Measurements from ENCODE around the gene EPYC. TPM values are rescaled to one million over a fixed set of nuclear protein-coding genes. Genes with fewer than 3 reads are reported as not detected.

The EPYC gene
- total RNA-seq, 4 donors from 2014 or later, result not detected

DNA sequence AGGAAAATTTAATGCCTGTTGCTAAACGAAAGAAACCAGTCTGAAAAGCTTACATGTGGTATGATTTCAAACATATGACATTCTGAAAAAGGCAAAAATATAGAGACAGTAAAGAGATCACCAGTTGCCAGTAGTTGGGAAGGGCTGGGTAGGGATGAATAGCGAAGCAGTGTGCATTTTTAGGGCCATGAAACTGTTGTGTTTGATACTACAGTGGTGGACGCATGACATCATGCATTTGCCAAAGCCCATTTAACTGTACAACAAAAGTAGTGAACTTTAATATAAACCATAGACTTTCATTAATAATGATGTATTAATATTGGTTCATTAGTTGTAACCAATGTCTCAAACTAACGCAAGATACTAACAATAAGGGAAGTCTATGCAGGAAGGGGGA, 14.7 kb upstream of the EPYC start:
- Histone ChIP-seq H3K27me3 (no peaks in the 10 kb centered on the region), H3K36me3 (no peaks in the 10 kb centered on the region), H3K4me1 (peaks cover 0 to 14% (median 0%) of the 10 kb centered on the region in 3 donors), H3K27ac (no peak overlapping the region), H3K9me3 (no peaks in the 10 kb centered on the region), H3K4me3 (no peak overlapping the region)
- ATAC-seq, result no peak
- TF ChIP-seq POLR2A (IDR thresholded peaks at IDR 0.05) (no peak), EP300 (IDR thresholded peaks at IDR 0.05) (no peak), CTCF (IDR thresholded peaks at IDR 0.05) (no peak), POLR2AphosphoS5 (IDR thresholded peaks at IDR 0.05) (no peak)
- WGBS, 2 donors (ENCODE audit: low coverage in 1 of 2), result 87 to 93% methylated on average over 3 to 4 of the region's 4 CpGs

GRCh38 chr12:91017511-91018263, 12.9 kb upstream of the EPYC start:
- H3K36me3 ChIP-seq, result no peaks in the 10 kb centered on the region
- 57 to 68% methylated on average over 4 of the region's 5 CpGs for WGBS, 2 donors (ENCODE audit: low coverage in 1 of 2)
- TF ChIP-seq CTCF (IDR thresholded peaks at IDR 0.05) (no peak), POLR2A (IDR thresholded peaks at IDR 0.05) (no peak), EP300 (IDR thresholded peaks at IDR 0.05) (no peak), POLR2AphosphoS5 (IDR thresholded peaks at IDR 0.05) (no peak)
- H3K9me3 ChIP-seq, result no peaks in the 10 kb centered on the region
- H3K4me3 ChIP-seq, result no peak overlapping the region
- ATAC-seq, result no peak
- peaks cover 0 to 14% (median 0%) of the 10 kb centered on the region in 3 donors for H3K4me1 ChIP-seq
- peak overlapping the region in 1 of 4 donors; percentile 55 for H3K27ac ChIP-seq
- H3K27me3 ChIP-seq, result no peaks in the 10 kb centered on the region

- Histone ChIP-seq H3K27ac (no peak overlapping the region), H3K4me3 (no peak overlapping the region), H3K9me3 (no peaks in the 10 kb centered on the region), H3K36me3 (no peaks in the 10 kb centered on the region), H3K4me1 (peaks cover 0 to 14% (median 0%) of the 10 kb centered on the region in 3 donors), H3K27me3 (no peaks in the 10 kb centered on the region)
- TF ChIP-seq POLR2AphosphoS5 (IDR thresholded peaks at IDR 0.05) (no peak), CTCF (IDR thresholded peaks at IDR 0.05) (no peak), POLR2A (IDR thresholded peaks at IDR 0.05) (no peak), EP300 (IDR thresholded peaks at IDR 0.05) (no peak)
- 36 to 63% methylated on average over 1 of the region's 1 CpG for WGBS, 2 donors (ENCODE audit: low coverage in 1 of 2)
- peak; percentile 93 for ATAC-seq
Observed at GRCh38 chr12:91017043-91017442, 12.3 kb upstream of the EPYC start.

- WGBS, 2 donors (ENCODE audit: low coverage in 1 of 2), result 73 to 92% methylated on average over 1 of the region's 1 CpG
- Histone ChIP-seq H3K27ac (no peak overlapping the region), H3K9me3 (no peaks in the 10 kb centered on the region), H3K36me3 (no peaks in the 10 kb centered on the region), H3K4me3 (no peak overlapping the region), H3K4me1 (no peaks in the 10 kb centered on the region), H3K27me3 (no peaks in the 10 kb centered on the region)
- no peak for ATAC-seq
- no peak for TF ChIP-seq POLR2AphosphoS5 (IDR thresholded peaks at IDR 0.05)
- no peak for TF ChIP-seq CTCF (IDR thresholded peaks at IDR 0.05)
- TF ChIP-seq EP300 (IDR thresholded peaks at IDR 0.05), result no peak
- TF ChIP-seq POLR2A (IDR thresholded peaks at IDR 0.05), result no peak
Observed at GRCh38 chr12:91009319-91009950, 4.7 kb upstream of the EPYC start.

Measured in gastroesophageal sphincter (tissue), 4 donors.